GM12878 (cell line): ENCODE data around the gene ITPKA. TPM values are rescaled to one million over a fixed set of nuclear protein-coding genes. Genes with fewer than 3 reads are reported as not detected.
A peak's percentile ranks its signal among the peaks of the same experiment; 100 is the strongest.

ENCODE experiments used
- EED ChIP-seq: sonication (generic); IDR thresholded peaks from 2 replicates; pipeline ENCODE4 v1.6.1; 2016; ENCODE audit warnings: antibody characterized with exemption, low read depth
- GABPA ChIP-seq: IDR thresholded peaks from 2 replicates; pipeline ENCODE4 v1.6.1; 2014; ENCODE audit warnings: antibody characterized with exemption, low read depth, mild to moderate bottlenecking, inconsistent platforms
- IKZF1 ChIP-seq: fragments of 450-650 bp; conservative IDR thresholded peaks from 2 replicates; pipeline ENCODE4 v1.6.1; 2017; ENCODE audit warnings: antibody characterized with exemption, mild to moderate bottlenecking
- MEF2B ChIP-seq: fragments of 450-650 bp; IDR thresholded peaks from 2 replicates; pipeline ENCODE4 v1.6.1; 2018; ENCODE audit warnings: mild to moderate bottlenecking, moderate library complexity; ENCODE audit not compliant: partially characterized antibody, poor library complexity, severe bottlenecking
- SIN3A ChIP-seq: IDR thresholded peaks from 2 replicates; pipeline ENCODE4 v1.6.1; 2012; ENCODE audit warnings: low read depth, low read length, improper control_type of control experiment
- SREBF2 ChIP-seq: IDR thresholded peaks from 2 replicates; pipeline ENCODE4 v1.6.1; 2012; ENCODE audit warnings: mild to moderate bottlenecking, low read length
- polyA plus RNA-seq, 11 experiments: library from polyadenylated mRNA; depleted of rRNA in 4 of 11; unstranded in 6 of 11; stranded (reverse) in 5 of 11; fragments of >200 nt; fragmentation: Nextera tagmentation in 4 of 11; fragmentation: Illumina TruSeq in 1 of 11; extraction: Ambion mirVana in 4 of 11; extraction: Trizol in 1 of 11; gene quantifications; 1 replicate in 1 of 11; 2 replicates in 10 of 11; pipeline versions ENCODE4 v1.2.1 to v1.2.3, GENCODE V29; 2011 to 2016; ENCODE audit warnings: inconsistent platforms in 2 of 11, missing spikeins in 2 of 11, low read depth in 1 of 11
- total RNA-seq, 4 experiments: library from RNA; depleted of rRNA in 3 of 4; stranded (reverse); fragments of >200 nt in 3 of 4; fragmentation: Illumina TruSeq in 1 of 4; extraction: Trizol in 1 of 4; gene quantifications; 2 replicates each; pipeline versions ENCODE4 v1.2.1 to v1.2.3, GENCODE V29; 2013 to 2021
- TF ChIP-seq, protein P1 (sequence below): IDR thresholded peaks from 2 replicates; pipeline ENCODE4 v1.6.1; 2012; ENCODE audit warnings: low read depth, low read length, improper control_type of control experiment
- TF ChIP-seq, protein P2 (sequence below): fragments of 450-650 bp; IDR thresholded peaks from 2 replicates; pipeline ENCODE4 v1.6.1; 2017; ENCODE audit warnings: mild to moderate bottlenecking, moderate library complexity

ITPKA gene
- total and polyA plus RNA-seq, 10 of the 15 experiments (the other 5 are each of a cell fraction or from before 2014, with no cell fraction given) = 0.04 to 1.5 (median 0.49) TPM; not detected in 1

DNA sequence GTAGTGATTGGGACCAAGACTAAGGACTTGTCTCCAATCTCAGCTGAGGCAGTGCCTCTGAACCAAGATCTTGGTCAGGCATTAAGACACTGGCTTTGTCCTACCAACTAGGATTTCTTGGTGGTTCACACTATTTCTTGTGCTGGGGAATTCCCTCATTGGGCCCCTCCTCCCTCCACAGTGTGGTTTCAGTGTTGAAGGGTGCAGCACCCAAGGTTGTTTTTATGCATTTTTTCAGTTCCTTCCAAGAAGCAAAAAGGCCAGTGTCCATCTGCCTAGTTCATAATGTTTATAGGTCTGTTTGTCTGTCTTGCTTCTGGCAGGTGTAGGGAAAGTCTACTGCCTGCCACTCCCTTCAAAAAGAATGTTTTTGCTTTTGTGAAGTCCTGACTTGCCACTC is 10.6 kb upstream of the ITPKA start (continued):
- TF ChIP-seq, protein P1, sequence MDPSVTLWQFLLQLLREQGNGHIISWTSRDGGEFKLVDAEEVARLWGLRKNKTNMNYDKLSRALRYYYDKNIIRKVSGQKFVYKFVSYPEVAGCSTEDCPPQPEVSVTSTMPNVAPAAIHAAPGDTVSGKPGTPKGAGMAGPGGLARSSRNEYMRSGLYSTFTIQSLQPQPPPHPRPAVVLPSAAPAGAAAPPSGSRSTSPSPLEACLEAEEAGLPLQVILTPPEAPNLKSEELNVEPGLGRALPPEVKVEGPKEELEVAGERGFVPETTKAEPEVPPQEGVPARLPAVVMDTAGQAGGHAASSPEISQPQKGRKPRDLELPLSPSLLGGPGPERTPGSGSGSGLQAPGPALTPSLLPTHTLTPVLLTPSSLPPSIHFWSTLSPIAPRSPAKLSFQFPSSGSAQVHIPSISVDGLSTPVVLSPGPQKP = no peak
- TF ChIP-seq MEF2B = peak; percentile 16
- no peak for TF ChIP-seq SIN3A
- TF ChIP-seq EED = no peak
- no peak for TF ChIP-seq SREBF2
- TF ChIP-seq, protein P2, sequence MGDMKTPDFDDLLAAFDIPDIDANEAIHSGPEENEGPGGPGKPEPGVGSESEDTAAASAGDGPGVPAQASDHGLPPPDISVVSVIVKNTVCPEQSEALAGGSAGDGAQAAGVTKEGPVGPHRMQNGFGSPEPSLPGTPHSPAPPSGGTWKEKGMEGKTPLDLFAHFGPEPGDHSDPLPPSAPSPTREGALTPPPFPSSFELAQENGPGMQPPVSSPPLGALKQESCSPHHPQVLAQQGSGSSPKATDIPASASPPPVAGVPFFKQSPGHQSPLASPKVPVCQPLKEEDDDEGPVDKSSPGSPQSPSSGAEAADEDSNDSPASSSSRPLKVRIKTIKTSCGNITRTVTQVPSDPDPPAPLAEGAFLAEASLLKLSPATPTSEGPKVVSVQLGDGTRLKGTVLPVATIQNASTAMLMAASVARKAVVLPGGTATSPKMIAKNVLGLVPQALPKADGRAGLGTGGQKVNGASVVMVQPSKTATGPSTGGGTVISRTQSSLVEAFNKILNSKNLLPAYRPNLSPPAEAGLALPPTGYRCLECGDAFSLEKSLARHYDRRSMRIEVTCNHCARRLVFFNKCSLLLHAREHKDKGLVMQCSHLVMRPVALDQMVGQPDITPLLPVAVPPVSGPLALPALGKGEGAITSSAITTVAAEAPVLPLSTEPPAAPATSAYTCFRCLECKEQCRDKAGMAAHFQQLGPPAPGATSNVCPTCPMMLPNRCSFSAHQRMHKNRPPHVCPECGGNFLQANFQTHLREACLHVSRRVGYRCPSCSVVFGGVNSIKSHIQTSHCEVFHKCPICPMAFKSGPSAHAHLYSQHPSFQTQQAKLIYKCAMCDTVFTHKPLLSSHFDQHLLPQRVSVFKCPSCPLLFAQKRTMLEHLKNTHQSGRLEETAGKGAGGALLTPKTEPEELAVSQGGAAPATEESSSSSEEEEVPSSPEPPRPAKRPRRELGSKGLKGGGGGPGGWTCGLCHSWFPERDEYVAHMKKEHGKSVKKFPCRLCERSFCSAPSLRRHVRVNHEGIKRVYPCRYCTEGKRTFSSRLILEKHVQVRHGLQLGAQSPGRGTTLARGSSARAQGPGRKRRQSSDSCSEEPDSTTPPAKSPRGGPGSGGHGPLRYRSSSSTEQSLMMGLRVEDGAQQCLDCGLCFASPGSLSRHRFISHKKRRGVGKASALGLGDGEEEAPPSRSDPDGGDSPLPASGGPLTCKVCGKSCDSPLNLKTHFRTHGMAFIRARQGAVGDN = no peak
- TF ChIP-seq IKZF1 = peak; percentile 16; the same call in 1 of the 2 replicates
- no peak for TF ChIP-seq GABPA
- TF ChIP-seq, all 136 proteins: peak for 24
